GM19397 (cell line): ENCODE results near the gene OR6B3.
"Not testable (repeated sequence)": the region's sequence is repeated elsewhere in the genome, so short reads cannot be mapped to it uniquely, and the experiment has no call there.

Experiments
- ATAC-seq: cut with Tn5 transposase; IDR thresholded peaks from one replicate; pipeline ENCODE4 v1.9.1; 2021; ENCODE audit warnings: mild to moderate bottlenecking, moderate library complexity; ENCODE audit not compliant: unreplicated experiment

The OR6B3 gene

DNA sequence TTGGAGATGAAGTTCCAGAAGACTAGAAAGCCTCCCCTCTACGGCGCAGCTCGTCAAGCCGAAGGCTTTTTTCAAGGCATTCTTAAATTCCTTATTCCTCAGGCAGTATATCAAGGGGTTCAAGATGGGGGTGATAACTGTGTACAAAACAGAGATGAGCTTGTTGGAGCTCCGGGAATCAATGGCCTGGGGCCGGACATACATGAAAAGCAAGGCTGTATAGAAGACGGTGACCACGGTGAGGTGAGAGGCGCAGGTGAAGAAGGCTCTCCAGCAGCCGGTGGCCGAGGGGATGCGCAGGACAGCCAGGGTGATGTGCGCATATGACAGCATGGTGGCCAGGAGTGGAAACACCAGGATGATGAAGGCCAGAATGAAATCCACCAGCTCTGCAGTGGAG lies 8.2 kb downstream of the OR6B3 start:
- no peak for ATAC-seq

DNA sequence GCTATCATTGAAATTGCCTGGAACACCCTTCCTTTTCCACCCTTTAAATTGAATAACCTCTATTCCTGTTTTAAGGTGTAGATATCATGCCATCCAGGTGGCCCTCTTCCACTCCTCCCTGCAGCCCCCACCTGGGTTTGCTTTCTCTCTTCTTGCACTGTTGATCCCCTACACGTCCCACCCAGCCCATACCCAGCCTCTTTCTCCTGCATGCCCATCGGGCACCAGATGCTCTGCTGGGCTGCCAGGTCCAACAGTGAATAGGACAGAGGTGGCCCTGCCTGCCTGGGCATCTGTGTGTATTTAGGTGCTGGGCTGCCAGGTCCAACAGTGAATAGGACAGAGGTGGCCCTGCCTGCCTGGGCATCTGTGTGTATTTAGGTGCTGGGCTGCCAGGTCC lies 9.2 kb downstream of the OR6B3 start:
- not testable (repeated sequence) for ATAC-seq

DNA sequence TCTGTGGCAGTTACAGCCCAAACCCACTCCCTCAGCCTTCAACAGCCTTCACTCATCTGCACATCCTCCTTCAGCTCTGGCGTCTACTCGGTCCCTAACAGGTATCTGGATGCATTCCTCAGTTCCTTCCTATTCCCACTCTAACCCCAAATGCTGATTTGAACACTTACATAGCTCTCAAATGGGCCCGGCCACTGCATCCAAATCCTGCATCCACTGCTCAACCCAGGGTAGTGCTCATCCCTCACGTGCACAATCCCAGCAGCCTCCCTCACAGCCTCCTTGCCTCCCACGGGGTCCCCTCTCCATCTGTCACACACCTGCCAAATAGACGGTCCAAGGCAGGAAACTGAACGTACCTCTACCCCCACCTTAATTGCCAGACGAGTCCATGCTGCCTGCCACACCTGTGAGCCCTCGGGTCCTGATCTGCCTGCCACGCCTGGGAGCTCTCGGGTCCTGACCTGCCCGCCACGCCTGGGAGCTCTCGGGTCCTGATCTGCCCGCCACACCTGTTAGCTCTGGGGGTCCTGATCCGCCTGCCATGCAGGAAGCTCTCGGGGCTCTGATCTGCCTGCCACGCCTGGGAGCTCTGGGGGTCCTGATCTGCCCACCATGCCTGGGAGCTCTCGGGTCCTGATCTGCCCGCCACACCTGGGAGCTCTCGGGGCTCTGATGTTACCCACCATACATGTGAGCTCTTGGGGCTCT lies 9.9 kb downstream of the OR6B3 start:
- ATAC-seq = no peak

DNA sequence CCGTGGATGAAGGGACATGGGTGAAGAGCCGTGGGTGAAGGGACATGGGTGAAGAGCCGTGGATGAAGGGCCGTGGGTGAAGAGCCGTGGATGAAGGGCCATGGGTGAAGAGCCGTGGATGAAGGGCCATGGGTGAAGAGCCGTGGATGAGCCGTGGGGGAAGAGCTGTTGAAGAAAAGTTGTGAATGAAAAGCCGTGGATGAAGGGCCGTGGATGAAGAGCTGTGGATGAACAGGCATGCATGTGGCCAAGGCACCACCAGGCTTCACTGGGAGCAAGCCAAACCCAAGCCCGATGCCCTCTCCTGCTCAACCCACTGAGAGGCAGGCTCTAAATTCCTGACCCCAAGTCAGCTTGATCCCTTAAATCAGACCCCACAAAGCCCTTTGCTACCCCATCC lies 10.6 kb downstream of the OR6B3 start:
- ATAC-seq = no peak

DNA sequence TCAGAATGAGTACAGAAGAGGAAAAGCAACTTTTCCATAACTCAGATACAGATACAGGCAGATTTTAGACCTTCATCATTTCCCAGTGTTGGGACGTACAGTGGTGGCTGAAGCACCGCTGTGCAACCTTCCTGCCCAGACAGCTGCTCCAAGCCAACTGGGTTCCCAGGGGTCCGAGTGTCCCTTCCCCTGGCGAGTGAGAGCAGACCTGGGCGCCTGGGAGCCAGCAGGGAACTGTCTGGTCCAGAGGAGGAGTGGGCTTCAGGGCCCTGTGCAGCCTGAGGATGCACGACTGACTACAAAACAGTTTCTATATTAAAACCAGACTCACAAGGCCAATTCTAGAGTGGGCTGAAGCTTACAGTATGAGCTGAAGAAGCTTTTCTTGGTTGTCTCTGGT lies 12.0 kb downstream of the OR6B3 start:
- no peak for ATAC-seq

DNA sequence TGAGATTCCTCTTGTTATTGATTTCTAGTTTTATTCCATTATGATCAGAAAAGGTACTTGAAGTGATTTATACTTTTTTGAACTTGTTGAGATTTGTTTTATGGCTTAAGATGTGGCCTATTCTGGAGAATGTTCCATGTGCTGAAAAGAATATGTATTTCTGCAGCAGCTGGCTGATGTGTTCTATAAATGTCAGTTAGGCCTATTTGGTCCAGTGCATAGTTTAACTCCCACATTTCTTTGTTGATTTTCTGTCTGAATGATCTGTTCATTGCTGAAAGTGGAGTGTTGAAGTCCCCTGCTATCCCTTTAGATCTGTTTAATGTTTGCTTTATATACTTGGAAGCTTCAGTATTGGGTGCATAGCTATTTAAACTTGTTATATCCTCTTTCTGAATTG lies 16.0 kb downstream of the OR6B3 start:
- no peak for ATAC-seq

DNA sequence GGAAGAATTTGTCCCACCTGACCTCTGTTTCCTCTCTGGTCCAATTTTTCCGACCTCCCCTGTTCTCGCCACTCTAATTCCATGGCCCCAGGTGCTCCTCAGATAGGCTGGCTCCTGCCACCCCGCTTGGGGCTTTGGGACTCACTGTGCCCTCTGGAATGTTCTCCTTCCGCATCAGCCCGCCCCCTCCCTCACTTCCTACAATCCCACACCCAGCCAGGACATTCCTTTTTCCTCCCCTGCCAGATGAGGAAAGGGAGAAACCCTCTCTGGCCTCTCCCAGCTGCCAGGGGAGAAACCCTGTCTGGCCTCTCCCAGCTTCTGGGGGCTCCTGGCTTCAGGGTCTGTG lies 20.0 kb downstream of the OR6B3 start:
- ATAC-seq = no peak

DNA sequence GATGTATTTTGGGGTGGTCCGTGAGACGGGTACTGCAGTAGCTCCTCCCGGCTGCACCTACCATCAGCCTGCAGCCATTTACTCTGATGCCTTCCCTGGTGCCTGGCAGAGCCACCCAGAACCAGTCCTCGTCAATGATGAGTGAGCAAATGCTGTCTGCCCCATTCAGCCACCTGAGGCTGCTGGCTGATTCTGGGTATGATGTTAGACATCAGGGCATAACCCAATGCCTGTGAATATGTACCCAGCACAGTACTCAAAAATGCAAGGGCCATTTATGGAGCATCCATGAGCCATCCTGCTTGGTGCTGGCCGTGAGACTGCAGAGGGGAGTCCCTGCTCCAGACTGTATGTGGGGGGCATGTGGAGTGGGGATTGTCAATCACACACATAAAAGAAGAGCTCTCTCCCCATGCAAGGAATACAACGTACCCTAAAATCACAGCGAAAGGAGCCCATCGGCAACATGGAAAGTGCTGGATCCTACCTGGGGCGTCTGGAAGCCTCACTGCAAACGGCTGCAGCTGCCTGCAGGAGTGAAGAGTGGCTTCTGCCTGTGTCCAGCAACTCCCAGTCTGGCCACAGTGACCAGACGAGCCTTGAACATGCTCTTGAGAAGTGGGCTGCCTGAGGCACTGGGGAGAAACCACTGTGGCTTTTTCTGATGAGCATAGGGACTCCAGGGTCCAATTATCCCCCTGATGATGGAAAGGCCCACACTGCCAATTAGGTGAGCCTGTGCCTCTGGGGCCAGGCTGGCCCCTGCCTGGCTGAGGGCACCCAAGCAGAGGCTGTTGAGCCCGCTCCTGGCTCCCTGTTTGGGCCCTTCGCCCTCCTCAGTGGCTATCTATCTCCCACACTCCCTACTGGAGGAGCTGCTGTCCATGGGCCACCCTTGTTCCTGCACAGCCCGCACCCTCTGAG lies 20.7 kb downstream of the OR6B3 start:
- ATAC-seq = no peak

DNA sequence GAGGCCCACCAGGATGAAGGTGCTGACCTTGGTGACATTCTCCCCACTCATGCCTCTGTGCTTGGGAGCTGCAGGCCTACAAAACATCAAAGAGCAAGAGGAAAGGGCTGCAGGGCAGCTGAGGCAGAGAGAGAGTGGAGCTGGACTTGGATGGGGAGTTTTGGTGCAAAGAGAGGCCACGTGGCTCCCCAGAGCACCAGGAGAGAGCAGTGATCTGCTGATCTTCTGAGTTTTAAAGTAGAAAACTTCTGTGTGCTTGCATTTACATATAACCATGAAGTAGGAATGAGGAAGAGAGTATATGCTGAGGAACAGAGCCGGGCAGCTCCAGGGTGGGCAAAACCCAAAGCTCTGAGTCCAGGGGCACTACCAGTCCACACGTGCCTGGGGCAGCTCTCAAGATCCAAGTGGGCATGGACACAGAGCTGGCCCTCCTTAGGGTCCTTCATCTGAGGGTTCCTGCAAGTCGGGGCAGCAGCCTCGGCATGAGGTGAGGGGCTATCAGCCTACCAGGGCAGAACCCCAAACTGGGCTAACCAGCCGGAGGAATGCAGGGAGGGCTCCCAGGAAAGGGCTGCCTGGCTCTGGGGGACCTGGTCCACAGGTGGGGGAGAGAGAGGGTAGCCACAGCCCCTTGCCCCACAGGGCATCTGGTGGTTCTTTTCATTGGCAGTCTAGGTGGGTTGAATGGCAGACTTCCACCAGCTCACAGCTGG lies 22.8 kb downstream of the OR6B3 start, which contains the start of gene OR6B2:
TSS of gene OR6B2 (minus strand) at position 51 of the 716 bp plus-strand sequence. CDS start at position 51, 0 bp downstream.
- no peak for ATAC-seq

DNA sequence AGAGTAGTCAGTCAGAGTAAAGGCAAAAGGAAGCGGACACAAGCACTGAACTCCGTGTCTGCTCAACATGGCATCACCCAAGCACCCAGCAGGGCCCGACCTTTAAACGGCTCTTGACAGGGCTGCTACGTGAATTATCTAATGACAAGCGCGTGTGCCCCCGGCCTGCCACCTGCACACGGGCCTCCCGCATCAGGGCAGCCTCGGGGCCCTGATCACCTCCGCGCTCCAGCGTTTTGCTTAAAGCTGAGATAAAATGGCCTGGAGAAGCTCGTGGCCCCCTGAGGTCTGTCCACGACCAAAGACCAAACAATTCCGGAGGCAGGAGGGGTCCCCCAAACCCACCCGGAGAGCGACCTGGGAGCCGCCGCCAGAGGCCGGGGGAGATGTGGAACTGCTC lies 28.6 kb downstream of the OR6B3 start:
- ATAC-seq = peak; percentile 9

DNA sequence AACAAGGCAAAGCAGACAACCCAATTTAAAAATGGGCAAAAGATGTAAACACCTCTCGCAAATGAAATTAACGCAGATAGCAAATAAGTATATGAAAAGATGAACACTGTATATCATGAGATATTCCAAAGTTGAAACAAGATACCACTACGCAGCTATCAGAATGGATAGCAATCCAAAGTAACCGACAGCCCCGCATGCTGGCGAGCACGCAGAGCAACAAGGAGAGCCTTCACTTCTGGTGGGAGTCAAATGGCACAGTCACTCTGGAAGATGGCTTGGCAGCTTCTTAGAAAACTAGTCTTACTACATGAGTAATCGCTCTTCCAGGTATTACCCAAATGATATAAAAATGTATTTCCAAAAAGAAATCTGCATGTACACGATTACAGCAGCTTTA lies 29.5 kb downstream of the OR6B3 start:
- no peak for ATAC-seq

DNA sequence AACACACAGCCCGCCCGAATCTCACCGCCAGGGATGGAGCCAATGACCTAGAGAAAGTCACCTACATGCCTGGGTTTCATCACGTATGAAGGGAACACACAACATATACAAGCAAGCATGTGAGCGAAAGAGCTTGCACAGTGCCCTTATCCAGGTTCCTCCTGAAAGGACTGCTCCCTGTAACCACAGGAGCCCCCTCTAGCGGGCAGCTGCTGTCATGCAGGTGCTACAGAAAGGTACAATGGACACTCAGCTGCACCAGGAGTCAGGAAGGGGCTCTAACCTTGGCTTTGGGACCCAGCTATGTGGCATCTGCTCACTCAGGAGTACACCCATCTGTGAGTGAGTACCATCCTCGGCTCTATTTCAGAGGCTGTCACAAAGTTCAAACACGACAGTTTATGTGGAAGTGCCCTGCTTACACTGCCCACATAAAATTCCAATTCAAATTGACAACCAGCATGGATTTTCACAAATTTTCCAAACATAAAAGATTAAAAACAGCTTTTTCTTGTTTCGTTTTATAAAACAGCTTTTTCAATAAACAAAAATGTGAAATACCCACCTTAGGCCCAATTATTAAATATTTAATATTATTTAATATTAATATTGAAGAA lies 31.7 kb downstream of the OR6B3 start:
- no peak for ATAC-seq

DNA sequence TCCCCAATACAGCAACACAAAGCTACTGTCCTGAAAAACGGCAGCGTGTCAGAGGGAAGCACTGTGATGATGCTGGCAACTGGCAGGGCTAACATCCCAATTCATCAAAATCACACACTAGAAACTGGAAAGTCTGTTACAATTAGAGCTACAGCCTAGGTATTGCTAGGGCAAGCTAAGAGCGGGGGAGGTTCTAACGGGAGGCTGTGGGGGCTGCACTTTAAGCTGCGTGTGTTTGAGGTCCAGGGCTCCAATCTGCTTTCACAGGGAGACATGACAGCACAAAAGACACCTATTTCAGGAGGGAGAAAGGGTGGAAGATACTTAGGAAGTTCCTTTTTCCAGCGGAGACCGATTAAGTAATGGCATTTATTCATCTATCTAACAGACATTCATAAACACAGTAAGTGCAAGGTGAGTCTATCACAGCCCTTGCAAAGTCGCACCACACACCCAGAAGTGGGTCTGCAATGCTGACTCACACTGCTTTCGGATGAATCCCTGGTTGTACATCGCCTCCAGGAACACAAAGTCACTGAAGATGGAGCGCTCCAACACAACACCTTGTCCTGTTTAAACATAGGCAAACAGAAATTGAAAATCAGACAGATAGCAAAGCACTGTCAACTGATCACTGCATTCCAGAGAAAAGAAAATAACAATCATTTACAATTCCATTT lies 35.1 kb downstream of the OR6B3 start:
- ATAC-seq = no peak

DNA sequence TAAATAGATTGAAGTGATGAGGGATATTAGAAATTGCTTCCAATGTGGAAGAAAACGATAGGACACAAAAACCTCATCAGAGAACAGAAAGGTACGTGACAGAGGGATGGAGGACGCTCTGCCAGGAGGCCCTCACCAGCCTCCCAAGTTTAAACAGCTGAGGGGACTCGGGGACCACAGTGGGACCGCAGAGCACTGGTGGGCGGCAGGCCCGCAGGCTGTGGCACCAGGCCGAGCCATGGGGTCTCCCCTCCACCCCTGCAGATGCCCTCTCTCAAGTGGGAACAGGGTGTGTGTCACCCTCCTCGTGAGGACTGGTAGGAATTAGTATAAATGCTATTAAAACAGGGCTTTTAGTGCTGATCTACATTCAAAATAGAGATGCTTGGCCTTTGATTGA lies 39.0 kb downstream of the OR6B3 start:
- no peak for ATAC-seq

DNA sequence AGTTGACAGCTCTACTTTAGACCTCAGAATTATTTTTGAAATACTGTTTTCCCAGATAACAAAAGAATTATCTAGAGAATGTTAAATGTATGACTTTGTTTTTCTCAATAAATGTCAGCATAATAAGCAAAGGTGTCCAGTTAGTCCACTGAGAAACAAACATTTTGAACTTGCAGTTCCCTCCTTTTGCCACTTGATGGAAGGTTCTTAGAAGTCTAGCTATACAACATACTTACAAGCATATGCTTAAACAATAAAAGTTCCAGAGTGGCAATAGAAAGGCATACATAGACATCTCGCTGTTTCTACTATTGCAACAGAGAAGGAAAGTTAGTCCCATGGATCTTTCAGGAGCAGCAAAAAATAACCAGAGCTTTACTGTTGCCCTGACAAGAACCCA lies 40.0 kb downstream of the OR6B3 start:
- ATAC-seq = no peak

DNA sequence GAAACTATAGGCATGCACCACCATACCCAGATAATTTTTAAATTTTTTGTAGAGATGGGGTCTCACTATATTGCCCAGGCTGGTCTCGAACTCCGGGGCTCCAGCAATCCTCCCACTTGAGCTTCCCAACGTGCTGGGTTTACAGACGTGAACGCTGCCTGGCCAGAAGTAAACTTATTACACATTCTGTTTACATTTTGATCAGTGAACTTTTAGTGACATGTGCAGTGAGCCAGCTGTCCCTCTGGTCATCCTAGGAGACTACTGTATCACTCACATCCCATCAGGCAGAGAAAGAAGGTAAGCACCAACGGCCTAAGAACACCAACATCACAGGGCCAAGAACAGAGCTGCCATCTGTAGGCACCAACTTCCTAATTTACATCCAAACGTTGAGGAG lies 50.3 kb downstream of the OR6B3 start:
- no peak for ATAC-seq

DNA sequence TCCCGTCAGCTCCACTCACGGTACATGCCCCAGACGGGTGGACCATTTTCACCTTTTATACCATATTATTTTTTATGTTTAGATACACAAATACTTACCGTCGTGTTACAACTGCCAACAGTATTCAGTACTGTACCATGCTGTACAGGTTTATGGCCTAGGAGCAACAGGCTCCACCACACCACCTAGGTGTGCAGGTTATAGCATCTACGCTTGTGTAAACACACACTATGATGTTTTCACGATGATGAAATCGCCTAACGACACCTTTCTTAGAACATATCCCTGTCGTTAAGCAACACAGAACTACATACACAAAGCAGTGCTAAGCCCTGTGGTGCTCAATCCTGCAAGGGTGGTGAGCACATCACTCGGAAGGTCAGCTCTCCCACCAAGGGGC lies 52.6 kb downstream of the OR6B3 start:
- no peak for ATAC-seq

DNA sequence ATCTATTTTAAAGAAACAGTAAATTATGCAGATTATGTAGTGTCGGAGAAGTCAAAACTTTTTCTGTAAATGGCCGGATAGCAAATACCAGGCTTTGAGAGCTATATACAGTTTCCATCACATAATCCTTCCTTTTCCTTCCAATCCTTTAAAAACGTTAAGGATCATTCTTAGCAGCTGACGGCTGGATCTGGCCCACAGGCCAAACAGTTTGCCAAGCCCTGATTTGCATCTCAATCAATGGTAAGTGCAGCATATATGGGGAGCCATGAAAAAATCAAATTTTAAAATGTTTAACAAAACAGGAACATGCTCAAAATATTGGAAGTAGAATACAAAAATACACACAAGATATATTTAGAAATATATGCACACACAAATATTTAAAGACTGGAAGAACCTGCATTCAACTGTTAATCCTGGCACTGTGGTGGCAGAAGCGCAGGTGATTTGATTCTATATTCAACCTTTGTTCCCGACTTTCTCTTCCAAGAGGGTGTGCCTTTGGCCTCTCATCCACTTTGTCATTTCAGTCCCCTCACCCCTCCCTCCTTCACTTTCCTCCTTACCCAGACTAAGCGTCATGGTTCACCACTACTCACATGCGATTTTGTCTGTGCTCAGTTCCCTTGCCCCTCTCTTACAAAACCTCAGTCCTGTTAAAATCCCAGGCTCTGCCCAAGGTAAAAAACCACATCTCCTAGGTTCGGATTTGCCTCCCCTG lies 55.5 kb downstream of the OR6B3 start:
- no peak for ATAC-seq
